B cell (primary cell): Measurements from ENCODE around the gene DHX30.

ENCODE experiments used
- CTCF ChIP-seq: fragments of 200-600 bp; IDR thresholded peaks from one replicate; pipeline ENCODE4 v1.8.0; 2022; ENCODE audit warnings: antibody characterized with exemption, mild to moderate bottlenecking
- EZH2 ChIP-seq: IDR thresholded peaks from 2 replicates; pipeline ENCODE4 v1.6.1; 2012; ENCODE audit warnings: borderline replicate concordance, low read depth, mild to moderate bottlenecking, moderate library complexity, low read length; ENCODE audit not compliant: insufficient read depth, poor library complexity, severe bottlenecking

- no peak for TF ChIP-seq CTCF
- TF ChIP-seq EZH2, result no peak
These were observed 82.2 kb downstream of the DHX30 start for GRCh38 chr3:47885168-47885567.
